Activated CD4-positive, CD25-positive, alpha-beta regulatory T cell treated with anti-CD3 and anti-CD28 coated beads, Interleukin-2, amount 50 U/mL, for 72 hours (primary cell): ENCODE data around the gene CRELD2.
A peak's percentile ranks its signal among the peaks of the same experiment; 100 is the strongest.

Experiments used
- DNase-seq: peaks from one replicate; pipeline ENCODE4 v3.0.0; 2021

Gene CRELD2

DNA sequence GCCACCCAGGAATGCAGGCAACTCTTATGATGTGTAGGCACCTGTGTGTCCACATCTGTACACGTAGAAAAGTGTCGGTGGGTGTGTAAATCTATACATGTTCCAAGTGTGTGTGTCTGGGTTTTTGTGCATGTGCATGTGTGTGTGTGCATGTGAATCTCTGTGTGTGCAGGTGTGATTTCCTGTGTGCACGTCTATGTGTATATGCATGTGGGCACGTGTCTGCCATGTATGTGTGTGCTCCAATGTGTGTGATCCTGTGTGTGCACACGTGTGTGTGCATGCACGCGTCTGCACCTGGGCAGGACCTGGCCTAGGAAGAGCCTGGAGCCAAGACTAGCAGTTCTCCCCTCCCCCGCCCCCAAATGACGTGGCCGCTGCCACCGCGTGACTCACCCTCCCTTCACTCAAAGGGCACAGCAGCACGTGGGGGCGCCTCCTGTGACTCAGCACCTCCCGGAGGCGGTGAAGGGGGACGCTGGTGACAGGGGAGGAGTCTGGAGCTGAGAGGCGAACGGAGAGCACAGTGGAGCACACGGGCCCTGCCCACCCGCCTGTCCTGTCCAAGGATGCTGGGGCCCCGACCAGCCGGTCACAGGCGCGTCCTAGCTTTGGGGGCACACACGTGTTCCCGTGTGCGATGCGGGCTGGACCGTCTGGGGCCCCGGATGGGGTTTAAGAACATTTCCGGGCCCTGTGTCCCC is 52.2 kb downstream of the CRELD2 start:
- peak; percentile 91 for DNase-seq

GRCh38 chr22:49971232-49972162 is 53.1 kb downstream of the CRELD2 start:
- peak; percentile 73 for DNase-seq

DNA sequence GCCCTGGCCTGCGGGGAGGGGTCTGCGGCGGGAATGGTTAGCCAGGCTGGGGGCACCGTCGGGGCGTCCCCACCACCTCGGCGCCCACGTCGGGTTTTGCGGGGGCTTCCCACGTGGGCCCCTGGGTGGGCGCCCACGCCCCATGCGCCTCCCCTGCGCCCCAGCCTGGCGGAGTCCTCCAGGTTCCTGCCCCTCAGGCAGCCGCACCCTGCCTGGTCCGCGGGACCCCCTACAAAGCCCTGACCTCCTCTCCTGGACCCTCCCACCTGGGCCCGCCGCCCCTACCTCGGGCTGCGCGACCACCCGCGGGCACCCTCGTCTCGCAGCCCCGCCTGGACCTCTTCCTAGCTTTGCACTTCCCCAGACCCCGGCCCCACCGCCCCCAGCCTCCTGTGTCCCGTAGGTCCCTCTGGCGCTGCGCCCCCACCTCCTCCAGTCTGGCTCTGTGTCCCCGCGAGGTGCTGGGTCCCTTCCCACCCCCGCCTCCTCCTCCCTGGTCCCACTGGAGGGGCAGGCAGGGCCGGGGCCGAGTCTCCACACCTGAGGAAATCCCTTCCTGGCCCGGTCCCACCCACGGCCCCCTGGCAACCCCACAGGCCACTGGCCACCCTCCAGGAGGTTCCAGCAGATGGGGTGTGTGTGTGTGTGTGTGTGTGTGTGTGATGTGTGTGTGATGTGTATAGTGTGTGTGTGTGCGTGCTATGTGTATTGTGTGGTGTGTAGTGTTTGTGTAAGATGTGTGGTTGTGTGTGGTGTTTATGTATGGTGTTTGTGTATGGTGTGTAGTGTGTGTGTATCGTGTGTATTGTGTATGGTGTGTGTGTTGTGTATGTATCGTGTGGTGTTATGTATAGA is 54.0 kb downstream of the CRELD2 start:
- peak; percentile 37 for DNase-seq

- DNase-seq, result no peak
Measured at GRCh38 chr22:49973018-49973961, 54.9 kb downstream of the CRELD2 start.

GRCh38 chr22:49975543-49976389 is 57.3 kb downstream of the CRELD2 start:
- peak; percentile 44 for DNase-seq

DNA sequence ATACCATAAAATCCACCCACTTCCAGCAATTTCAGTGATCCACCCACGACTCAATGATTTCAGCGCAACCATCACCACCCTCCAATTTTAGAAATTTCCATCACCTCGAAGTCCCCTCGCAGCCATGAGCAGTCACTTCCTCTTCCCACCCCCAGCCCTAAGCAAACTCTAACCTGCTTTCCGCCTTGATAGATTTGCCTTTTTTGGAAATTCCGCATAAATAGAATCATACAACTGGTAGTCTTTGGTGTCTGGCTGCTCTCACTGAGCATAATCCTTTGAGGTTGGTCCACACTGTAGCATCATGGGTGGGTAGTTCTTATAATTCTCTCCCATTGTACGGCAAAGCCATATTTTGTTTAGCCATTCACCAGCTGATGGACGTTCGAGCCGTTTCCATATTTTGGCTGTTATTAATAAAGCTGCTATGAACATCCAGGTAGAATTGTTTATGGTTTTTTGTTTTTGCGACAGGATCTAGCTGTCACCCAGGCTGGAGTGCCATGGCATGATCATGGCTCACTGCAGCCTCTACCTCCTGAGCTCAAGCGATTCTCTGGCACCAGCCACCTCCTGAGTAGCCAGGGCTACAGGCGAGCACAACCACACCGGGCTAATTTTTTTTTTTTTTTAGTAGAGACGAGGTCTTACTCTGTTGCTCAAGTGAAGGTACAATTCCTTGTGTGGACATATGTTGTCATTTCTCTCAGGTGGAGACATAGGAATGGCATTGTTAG is 58.2 kb downstream of the CRELD2 start:
- DNase-seq, result peak; percentile 34
